IPS-NIHi7 (cell line): ENCODE results near the gene TFB2M.

Experiments used
- DNase-seq: peaks from one replicate; pipeline ENCODE4 v3.0.0; 2012; ENCODE audit warnings: mixed read lengths; ENCODE audit errors: extremely low spot score

Gene TFB2M

DNA sequence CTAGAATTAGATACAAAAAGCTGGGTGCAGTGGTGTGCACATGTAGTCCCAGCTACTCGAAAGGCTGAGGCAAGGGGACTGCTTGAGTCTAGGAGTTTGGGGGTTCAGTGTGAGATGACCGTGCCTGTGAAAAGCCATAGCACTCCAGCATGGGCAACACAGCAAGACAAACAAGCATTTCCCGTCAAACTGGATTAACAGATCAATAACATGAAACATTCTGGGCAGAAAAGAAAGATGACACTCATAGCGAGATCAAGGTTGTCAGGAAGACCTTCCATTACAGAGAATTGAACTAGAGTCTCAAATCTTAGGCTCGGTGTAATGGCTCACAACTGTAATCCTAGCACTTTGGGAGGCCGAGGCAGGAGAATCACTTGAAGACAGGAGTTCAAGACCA, 14.0 kb downstream of the TFB2M start:
- DNase-seq, result no peak

DNA sequence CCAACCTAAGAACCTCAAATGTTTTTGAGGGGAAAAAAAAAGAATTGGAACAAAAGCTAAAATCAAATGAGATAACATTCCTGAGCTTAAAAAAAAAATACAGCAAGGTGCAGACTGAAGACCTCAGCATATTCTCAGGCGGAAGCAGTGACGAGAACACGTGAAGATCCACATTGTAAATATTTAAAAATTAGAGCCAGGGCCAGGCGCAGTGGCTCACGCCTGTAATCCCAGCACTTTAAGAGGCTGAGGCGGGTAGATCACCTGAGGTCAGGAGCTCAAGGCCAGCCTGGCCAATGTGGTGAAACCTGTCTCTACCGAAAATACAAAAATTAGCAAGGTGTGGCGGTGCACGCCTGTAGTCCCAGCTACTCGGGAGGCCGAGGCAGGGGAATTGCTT, 15.7 kb downstream of the TFB2M start:
- DNase-seq, result no peak

DNA sequence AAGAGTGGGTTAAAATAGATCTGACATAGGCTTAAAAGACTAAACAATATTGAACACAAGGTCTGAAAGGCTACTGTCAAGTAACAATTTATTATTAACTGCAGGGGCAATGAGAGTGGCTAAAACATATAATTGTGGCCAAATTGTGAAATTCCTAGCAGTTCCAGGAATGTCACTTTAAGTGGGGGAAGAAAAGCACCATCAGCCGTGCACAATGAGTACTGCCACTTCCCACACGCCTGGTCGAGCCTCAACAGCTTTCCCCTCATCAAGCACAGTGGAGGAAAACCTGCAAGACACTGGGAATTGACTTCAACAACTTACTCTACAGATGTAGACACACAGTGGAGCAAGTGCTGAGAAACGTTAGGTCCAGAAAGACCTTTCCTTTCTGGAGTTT, 16.4 kb downstream of the TFB2M start:
- DNase-seq, result no peak

DNA sequence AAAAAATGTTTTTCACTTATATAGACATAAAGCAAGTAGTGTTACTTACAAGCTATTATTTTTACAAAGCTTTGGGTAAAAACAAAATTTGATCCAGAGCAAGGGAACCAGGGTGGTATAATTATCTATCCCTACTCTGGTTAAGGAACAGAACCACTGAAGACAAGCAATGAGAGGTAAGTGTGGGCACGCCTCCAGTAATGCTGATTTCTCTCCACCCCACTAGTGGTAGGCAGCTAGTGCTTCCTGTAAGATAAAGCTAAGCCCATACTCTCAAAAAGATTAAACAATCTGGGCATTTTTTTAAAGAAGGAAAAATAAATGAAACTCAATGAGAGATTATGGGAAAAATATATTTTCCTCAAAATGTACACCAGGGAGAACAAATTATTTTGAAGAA, 22.1 kb downstream of the TFB2M start:
- no peak for DNase-seq

DNA sequence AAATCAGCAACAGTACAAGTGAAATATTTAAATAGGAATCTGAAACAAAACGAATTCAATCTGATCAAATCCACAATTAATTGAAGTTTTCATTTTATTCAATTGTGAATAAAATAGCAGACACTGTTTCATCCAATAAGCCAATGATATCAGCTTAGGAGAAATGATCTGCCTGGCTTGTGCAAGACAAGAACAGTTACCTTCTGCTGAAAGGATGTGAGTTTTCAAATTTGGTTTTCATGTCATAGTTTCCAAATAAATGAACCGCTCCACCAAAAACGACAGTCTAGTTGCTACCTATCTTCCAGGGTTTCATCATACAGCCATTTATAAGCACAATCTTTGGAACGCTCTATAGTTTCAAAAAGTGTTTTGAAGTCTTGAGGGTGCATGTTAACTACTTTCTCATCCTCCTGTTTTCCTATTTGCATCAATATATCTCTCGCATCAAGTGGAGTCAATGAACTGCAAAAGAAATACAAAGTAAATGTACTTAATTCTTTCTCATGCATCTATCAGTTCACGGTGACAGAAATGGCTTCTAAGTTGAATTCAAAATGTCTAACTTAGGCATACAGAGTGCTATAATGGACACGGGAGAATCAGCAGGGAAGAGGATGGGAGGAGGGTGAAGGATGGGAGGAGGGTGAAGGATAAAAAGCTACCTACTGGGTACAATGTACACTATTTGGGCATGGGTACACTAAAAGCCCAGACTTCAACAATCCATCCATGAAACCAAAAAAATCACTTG, 25.1 kb downstream of the TFB2M start:
- no peak for DNase-seq

DNA sequence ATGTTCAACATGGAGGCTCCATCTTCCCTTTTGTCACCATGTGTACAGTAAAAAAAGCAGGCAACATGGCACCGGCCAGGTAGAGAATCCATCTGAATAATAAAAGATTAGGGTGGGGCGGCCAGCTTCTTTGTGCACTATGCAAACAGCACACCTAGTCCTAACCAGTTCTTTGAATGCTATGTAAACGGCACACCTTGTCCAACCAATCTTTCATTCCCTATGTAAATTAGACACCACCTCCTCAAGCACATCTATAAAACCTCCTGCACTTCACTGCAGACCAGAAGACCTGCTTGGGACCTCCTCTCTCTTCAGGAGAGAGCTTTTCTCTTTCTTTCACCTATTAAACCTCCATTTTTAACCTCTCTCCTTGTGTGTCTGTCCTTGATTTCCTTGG, 28.2 kb downstream of the TFB2M start:
- DNase-seq, result no peak

DNA sequence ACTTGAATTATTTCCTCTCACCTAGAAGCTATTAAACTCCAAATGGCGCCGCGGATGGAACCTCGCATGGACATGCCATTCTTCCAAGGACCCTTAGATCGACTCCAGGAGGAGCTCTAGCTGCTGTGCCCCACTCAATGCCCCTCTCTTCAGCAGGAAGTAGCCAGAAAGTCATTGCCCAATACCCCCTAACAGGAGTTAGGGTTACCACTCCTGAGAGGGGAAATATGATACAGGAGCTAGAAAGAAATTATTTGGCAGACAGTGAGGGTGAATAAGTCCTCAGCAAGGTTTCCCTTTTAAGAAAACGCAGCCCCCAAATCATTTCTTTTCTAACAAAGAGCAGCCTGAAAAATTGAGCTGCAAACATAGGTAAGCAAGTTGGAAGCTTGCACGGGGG, 28.6 kb downstream of the TFB2M start:
- no peak for DNase-seq

DNA sequence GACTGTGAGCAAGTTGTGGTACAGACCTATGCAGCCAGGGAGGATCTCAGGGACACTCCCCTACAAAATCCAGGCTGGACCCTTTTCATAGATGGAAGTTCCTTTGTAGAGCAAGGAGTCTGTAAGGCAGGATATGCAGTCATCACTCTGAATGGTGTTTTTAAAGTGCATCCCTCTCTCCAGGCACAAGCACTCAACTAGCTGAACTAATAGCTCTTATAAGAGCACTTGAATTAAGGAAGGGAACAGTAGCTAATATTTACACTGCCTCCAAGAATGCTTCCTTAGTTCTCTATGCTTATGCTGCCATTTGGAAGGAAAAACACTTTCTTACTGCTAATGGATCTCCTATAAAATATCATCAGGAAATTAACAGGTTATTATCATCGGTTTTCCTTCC, 31.9 kb downstream of the TFB2M start:
- no peak for DNase-seq

DNA sequence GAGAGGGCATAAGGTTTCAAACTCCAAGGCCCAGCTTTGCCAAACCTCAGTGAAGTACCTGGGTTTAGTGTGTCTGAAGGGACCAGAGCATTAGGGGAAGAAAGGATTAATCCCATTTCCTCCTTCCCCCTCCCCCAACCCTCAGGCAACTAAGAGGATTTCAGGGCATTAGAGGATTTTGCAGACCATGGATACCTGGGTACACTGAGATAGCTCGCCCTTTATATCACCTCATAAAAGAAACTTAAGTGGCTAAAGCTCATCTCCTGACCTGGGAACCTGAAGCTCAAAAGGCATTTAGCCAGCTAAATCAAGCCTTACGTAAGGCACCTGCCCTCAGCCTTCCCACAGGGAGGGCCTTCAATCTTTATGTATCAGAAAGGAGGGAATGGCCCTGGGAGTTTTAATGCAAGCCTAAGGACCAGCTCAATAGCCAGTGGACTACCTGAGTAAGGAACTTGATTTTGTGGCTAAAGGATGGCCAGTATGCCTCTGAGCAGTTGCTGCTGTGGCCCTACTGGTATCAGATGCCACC, 32.6 kb downstream of the TFB2M start:
- DNase-seq, result no peak

DNA sequence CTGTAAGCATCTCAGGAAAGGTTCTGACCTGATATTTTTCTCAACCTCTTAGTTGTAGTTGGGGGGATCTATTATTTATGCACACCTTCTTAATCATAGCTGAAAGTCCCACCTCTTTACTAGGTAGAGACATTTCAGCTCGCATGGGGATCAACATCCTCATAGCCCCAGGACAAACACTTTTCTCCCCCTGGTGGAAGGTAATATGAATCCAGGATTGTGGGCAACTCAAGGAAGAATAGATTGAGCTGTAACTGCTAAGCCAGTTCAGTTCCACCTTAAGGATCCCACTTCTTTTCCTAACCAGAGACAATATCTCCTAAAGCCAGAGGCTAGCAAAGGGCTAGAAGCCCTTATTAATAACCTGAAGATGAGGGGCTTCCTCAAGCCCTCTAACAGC, 33.5 kb downstream of the TFB2M start:
- DNase-seq, result no peak

DNA sequence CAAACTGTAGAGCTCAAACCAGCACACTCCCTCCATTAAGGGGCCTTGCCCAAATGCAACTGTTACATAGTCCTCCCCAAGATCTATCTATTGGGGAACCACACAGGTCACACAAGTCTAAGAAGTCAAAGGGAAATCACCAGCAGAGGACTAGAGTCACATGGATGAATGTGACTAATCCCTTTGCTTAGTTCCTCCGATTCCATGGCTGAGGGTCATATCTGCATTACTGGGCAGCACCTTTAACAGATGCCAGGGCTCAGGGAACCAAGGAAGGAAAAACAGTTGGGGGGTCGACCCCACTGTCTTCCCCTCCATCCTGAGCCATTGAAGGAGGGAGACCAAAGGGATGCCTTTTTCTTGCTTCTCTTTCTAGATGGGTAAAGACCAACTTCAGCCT, 35.6 kb downstream of the TFB2M start:
- DNase-seq, result no peak

DNA sequence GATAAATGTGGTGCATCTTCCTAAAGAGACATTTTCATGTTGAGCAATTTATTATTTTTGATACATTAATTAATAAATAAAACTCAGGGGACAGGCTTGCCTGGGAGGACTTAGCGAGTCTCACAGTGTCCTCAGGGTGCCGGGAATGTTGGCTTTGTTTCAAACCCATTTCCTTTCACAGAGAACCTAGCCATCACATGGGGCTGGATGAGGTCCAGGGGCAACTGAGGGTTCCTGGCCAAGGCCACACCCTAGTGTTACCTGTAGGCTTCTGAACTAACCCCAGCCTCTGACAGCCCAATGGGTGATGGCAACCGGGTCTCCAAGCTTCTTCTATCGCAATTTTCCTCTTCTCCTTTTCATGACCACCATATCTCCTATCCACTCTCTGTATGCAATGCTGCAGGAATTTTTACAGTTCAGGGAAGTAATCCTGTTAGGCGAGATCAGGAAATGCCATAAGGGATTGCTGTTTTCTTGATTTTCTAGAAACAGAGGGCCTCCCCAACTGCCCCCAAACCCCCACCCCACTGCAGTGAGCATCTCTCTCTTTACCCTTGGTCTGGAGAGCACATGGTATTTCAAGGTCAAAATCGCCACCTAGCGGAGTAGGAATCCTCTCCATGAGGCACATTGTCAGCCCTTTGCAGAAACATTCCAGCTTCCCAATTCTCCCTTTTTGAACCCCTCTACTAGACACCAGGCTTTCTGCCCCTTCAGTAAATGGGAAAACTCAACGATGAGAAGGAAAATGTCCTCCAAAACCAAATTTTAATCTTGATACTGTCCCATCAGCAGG, 36.9 kb downstream of the TFB2M start:
- DNase-seq, result peak; percentile 32

DNA sequence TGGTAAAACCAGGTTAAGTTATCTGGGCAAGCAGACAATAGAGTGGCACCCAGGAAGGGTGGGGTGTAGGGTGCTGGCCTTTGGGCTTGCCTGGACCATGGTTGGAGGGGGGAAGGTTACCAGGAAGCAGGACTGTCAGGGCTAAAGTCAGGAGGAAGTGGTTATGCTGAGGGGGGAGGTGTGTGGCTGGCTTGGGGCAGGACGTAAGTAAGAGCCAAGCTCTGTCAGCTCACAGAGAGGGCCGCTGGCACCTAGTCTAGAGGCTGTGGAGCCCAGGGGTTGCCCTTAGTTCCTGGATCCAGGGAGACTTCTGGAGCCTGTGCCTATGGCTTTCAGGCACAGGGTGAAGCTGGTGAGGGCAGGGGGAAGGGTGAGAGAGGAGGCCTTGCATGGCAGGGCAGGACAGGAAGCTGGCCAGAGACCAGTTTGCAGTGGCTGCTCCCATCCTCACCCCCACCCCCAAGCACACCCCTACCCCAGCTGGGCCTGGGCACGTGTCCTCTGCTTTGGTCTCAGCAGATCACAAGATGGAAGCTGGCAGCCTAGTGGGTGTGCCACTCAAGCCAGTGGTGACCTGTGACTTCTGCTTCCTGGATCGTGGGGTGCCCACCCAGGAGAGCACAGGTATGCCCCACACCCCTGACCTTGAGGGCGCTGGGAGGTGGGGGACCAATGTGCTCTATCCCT, 38.5 kb downstream of the TFB2M start:
- DNase-seq, result no peak

DNA sequence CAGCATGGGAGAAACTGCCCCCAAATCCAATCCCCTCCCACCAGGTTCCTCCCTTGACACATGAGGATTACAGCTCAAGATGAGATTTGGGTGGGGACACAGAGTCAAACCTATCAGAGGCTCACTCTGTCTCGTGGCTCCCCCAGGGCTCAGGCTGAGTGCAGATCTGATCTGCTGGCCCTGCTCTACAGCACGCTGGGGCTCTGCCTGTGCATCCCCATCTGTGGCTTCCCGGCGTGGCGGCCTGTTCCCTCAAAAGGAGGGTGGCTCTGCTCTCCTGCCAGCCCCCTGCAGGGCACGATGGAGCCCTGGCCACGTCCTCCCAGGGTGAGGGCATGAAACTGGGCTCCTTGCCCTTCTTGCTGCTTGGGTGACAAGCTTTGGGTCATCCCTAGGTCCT, 39.1 kb downstream of the TFB2M start:
- DNase-seq, result no peak

DNA sequence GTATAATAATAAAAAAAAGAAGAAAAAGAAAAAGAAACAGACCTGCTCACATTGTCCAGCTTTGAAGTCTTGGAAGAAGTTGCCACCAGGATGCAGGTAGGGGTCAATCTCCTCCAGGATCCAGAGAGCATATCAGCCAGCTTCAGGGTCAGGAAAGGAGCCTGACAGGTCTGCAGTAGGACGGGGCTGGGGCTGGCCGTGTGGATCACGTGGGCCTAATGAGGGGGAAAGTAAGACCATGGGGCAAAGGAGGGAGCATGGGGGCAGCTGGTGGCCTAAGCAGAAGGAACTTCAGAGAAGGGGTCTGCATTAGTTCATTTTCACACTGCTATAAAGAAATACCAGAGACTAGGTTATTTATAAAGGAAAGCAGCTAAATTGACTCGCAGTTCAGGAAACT, 39.7 kb downstream of the TFB2M start:
- no peak for DNase-seq

DNA sequence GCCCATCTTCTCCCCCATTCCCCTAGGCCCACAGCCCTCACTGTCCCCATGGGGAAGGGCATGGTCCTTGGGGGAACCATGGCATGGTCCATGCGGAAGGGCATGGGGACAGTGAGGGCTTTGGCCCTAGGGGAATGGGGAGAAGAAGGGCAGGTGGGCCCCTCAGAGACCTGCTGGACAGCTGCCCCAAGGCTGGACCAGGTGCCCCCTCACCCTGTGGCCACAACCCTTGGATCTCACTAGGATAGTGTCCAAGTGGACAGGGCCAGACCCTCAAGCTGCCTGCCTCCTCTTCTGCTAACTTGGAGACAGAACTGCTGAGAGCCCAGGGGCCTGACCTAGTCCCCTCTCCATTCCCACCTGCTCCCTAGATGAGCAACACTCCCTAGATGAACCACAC, 46.5 kb downstream of the TFB2M start:
- no peak for DNase-seq

DNA sequence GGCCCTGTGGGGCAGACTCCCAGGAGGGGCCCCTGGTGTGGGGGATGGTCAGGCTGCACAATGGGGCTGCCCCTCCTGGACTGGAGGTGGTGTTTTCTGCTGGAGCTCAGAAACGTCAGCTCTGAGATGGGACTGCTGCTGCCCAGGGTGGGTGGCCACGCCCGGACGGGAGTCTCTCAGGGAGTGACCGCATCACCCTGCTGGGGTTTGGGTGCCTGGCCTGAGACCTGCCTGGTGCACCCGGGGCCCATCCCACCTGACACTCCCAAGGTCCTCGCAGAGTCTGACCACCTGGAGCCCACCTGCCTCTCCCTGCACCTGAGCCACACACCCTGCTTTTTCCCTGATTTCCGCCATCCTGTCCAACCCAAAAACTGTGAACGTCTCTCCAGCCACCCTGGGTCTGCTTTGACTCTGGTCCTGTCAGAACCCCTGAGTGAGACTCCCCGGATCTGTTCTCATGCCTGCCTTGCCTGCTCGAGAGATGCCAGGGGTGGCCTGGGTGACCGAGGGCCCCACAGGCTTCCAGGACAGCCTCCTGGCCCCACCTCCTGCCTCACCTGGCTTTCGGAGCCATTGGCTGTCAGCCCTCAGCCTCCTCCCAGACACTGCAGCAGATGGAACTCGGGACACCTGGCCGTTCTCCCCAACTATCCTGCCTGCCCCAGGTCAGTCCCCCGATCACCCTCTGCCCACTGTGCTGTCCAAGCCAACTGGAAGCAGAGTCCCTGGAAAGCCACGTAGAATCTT, 47.4 kb downstream of the TFB2M start:
- no peak for DNase-seq

DNA sequence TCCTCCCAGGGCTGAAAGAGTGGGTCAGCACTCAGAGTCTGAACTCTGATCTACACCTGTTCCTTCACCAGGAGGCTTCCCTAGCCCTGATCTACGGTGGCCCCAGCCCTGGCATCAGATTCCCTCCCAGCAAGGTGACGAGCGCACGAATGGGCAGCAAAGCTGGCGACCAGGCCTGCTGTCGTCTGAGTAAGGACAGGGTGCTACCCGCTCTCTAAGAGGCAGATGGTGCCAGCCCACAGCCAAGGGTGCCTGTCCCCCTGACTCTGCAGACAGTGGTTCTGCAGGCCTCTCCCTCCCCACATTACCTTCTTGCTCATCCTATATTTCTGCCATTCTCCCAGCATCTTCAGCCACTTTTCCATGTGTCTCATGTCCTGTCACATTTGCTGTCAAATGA, 48.7 kb downstream of the TFB2M start:
- DNase-seq, result no peak

DNA sequence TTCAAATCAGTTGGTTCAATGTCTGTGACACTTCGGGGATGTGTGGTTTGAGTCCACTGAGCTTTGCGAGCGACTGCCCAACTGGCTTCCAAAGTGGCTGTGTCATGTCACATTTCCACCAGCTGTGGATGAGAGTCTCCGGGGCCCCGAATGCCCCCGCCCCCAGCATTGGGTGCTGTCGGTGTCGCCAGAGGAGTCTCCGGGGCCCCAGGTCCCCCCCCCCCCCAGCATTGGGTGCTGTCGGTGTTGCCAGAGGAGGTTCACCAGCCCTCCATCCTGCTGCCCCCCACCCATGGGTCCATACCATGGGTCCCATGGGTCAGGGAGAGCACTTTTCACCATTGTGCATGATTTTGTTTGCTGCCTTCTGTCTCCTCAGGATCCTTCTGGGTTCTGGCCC, 49.9 kb downstream of the TFB2M start:
- DNase-seq, result no peak

DNA sequence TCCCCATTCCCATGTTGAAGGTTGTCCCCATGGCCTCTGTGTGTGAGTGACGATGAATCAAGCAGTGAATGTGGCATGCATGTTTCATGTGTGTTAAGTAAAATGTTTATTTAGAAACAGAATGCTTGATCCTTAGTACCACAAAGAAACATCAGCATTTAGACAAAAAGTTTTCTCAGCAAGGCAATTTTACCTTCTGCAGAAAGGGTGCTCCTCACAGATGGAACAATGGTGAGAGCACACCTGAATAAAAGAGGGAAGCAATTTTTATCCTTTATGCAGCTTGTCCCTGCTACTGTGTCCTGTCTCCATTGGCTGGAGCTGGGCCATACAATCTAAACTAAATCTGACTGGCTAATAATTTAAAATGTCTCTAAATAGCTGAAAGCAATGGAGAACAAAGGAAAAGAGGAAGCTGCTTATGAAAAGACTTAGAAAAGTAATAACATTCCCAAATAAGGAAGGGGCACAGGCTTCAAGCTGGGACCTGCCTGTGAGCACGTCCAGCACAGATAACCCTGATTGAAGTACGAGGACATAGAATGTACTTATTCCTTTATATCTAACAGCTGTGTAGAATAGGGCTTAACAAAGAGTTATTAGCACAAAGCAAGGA, 50.6 kb downstream of the TFB2M start:
- no peak for DNase-seq

DNA sequence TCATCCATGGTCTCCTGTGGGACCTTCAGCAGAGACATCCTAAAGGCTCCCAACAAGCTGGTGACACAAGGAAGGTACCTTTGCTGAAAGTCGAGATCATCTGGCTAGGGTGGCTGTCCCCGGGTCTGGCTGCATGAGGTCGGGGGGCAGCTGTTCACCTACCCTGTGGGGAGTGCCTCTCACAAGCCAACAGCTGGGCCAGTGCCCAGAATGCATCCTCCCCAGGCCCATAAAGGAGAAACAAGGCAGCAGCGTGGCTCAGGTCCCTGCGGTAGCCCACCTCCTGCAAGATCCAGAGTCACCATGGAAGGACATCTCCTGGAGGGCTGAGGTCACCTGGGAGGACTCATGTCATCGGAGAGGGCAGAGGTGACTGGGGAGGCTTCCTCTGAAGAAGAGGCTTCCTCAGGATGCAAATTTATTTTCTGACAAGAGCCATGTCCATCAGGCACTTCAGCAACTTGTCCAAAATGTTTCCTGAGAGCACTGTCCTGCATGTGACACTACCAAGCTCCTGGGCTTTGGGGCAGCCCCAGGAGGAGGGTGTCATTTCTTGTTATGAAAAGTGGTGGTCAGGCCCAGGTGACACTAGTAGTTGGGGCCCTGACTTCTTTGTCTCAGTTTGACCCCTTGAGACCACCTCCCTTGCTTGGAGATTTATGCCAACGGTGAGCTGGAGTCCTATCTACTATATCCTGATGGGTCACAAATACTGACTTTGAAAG, 52.3 kb downstream of the TFB2M start:
- no peak for DNase-seq
